Measurements from ENCODE around the gene CASTOR1.

CASTOR1 gene

GRCh38 chr22:30286331-30286730 lies 3.0 kb downstream of the CASTOR1 start:
- no peaks in the 10 kb centered on the region for H3K9me2 ChIP-seq (replicated peaks; ENCODE audit: control insufficient read depth, low read length)
- H3K27ac ChIP-seq (ENCODE audit: low read depth, low read length) = no peak overlapping the region
- no peaks in the 10 kb centered on the region for H3K9me3 ChIP-seq (ENCODE audit: control insufficient read depth, insufficient read depth, low read length)
- peaks cover 3% of the 10 kb centered on the region; the same call in 1 of the 2 replicates for H4K20me1 ChIP-seq (ENCODE audit: control insufficient read depth, insufficient read depth, low read depth, low read length)
- no peak overlapping the region for H3K4me2 ChIP-seq (ENCODE audit: low read length)
- no peaks in the 10 kb centered on the region for H3K36me3 ChIP-seq (ENCODE audit: control insufficient read depth, low read length)
- H3K4me1 ChIP-seq (ENCODE audit: control insufficient read depth, low read length) = peaks cover 32% of the 10 kb centered on the region
- H3K79me2 ChIP-seq (ENCODE audit: control insufficient read depth, low read length) = no peaks in the 10 kb centered on the region
- peaks cover 8% of the 10 kb centered on the region; the same call in 1 of the 2 replicates for H3F3A ChIP-seq (ENCODE audit: control insufficient read depth, insufficient read depth)
- no peak for TF ChIP-seq CTCF (IDR thresholded peaks at IDR 0.05; ENCODE audit: low read depth, low read length, poor library complexity, severe bottlenecking)
- H3K27me3 ChIP-seq (ENCODE audit: control insufficient read depth, low read length) = peaks cover 3% of the 10 kb centered on the region; the same call in 1 of the 2 replicates
- H3K4me3 ChIP-seq (ENCODE audit: low read length) = no peak overlapping the region

- H3K4me1 ChIP-seq (ENCODE audit: control insufficient read depth, low read length) = peaks cover 27% of the 10 kb centered on the region
- H4K20me1 ChIP-seq (ENCODE audit: control insufficient read depth, insufficient read depth, low read depth, low read length) = peaks cover 3% of the 10 kb centered on the region; the same call in 1 of the 2 replicates
- H3K4me3 ChIP-seq (ENCODE audit: low read length) = no peak overlapping the region
These were observed 3.5 kb downstream of the CASTOR1 start for GRCh38 chr22:30285846-30286200.

GRCh38 chr22:30285176-30285845 lies 4.0 kb downstream of the CASTOR1 start:
- H3K79me2 ChIP-seq (ENCODE audit: control insufficient read depth, low read length) = no peaks in the 10 kb centered on the region
- peaks cover 3% of the 10 kb centered on the region; the same call in 1 of the 2 replicates for H3K27me3 ChIP-seq (ENCODE audit: control insufficient read depth, low read length)
- no peak overlapping the region for H3K27ac ChIP-seq (ENCODE audit: low read depth, low read length)
- no peak overlapping the region for H3K4me3 ChIP-seq (ENCODE audit: low read length)
- H3K36me3 ChIP-seq (ENCODE audit: control insufficient read depth, low read length) = no peaks in the 10 kb centered on the region
- no peaks in the 10 kb centered on the region for H3K9me3 ChIP-seq (ENCODE audit: control insufficient read depth, insufficient read depth, low read length)
- TF ChIP-seq CTCF (IDR thresholded peaks at IDR 0.05; ENCODE audit: low read depth, low read length, poor library complexity, severe bottlenecking) = no peak
- no peak for TF ChIP-seq EZH2phosphoT487 (IDR thresholded peaks at IDR 0.05; ENCODE audit: borderline replicate concordance, low read length)
- H3K9me2 ChIP-seq (replicated peaks; ENCODE audit: control insufficient read depth, low read length) = no peaks in the 10 kb centered on the region
- peaks cover 22% of the 10 kb centered on the region for H3K4me1 ChIP-seq (ENCODE audit: control insufficient read depth, low read length)
- H3F3A ChIP-seq (ENCODE audit: control insufficient read depth, insufficient read depth) = peaks cover 6% of the 10 kb centered on the region; the same call in 1 of the 2 replicates
- peaks cover 3% of the 10 kb centered on the region; the same call in 1 of the 2 replicates for H4K20me1 ChIP-seq (ENCODE audit: control insufficient read depth, insufficient read depth, low read depth, low read length)
- no peak overlapping the region for H3K4me2 ChIP-seq (ENCODE audit: low read length)

More at GRCh38 chr22:30285846-30286200, 3.5 kb downstream of the CASTOR1 start:
- Histone ChIP-seq H3K27ac (ENCODE audit: low read depth, low read length) (no peak overlapping the region), H3K36me3 (ENCODE audit: control insufficient read depth, low read length) (no peaks in the 10 kb centered on the region), H3K4me2 (ENCODE audit: low read length) (no peak overlapping the region), H3K27me3 (ENCODE audit: control insufficient read depth, low read length) (peaks cover 3% of the 10 kb centered on the region; the same call in 1 of the 2 replicates), H3K9me2 (replicated peaks; ENCODE audit: control insufficient read depth, low read length) (no peaks in the 10 kb centered on the region), H3K79me2 (ENCODE audit: control insufficient read depth, low read length) (no peaks in the 10 kb centered on the region), H3F3A (ENCODE audit: control insufficient read depth, insufficient read depth) (peaks cover 8% of the 10 kb centered on the region; the same call in 1 of the 2 replicates), H3K9me3 (ENCODE audit: control insufficient read depth, insufficient read depth, low read length) (no peaks in the 10 kb centered on the region)
- TF ChIP-seq EZH2phosphoT487 (IDR thresholded peaks at IDR 0.05; ENCODE audit: borderline replicate concordance, low read length) = no peak
- TF ChIP-seq CTCF (IDR thresholded peaks at IDR 0.05; ENCODE audit: low read depth, low read length, poor library complexity, severe bottlenecking) = no peak
